BLaER1 treated with 17β-estradiol and CSF1 and Interleukin-3, amounts not matched to agents 10 nM and 100 nM (cell line): ENCODE data around the gene PER3.

Experiments
- H3K27ac ChIP-seq, 11 experiments: shearing (Covaris generic); formaldehyde crosslinking; 2 replicates each; pipeline ENCODE4 v1.8.1; 2022
- H3K27me3 ChIP-seq, 11 experiments: shearing (Covaris generic); formaldehyde crosslinking; 2 replicates each; pipeline ENCODE4 v1.8.1; 2022
- H3K36me3 ChIP-seq, 11 experiments: shearing (Covaris generic); formaldehyde crosslinking; 2 replicates each; pipeline ENCODE4 v1.8.1; 2022
- H3K4me1 ChIP-seq, 10 experiments: shearing (Covaris generic); formaldehyde crosslinking; 2 replicates each; pipeline ENCODE4 v1.8.1; 2022
- H3K4me2 ChIP-seq, 11 experiments: shearing (Covaris generic); formaldehyde crosslinking; 2 replicates each; pipeline ENCODE4 v1.8.1; 2022
- H3K4me3 ChIP-seq, 10 experiments: shearing (Covaris generic); formaldehyde crosslinking; 2 replicates each; pipeline ENCODE4 v1.8.1; 2022
- H3K9ac ChIP-seq, 11 experiments: shearing (Covaris generic); formaldehyde crosslinking; 2 replicates each; pipeline ENCODE4 v1.8.1; 2022
- H3K9me3 ChIP-seq, 11 experiments: shearing (Covaris generic); formaldehyde crosslinking; replicated peaks in 1 of 11; 2 replicates each; pipeline ENCODE4 v1.8.1; 2022
- H4K20me1 ChIP-seq, 11 experiments: shearing (Covaris generic); formaldehyde crosslinking; 2 replicates each; pipeline ENCODE4 v1.8.1; 2022
- Cebpa-rat ChIP-seq, 11 experiments: shearing (Covaris generic); IDR thresholded peaks; 2 replicates each; pipeline ENCODE4 v1.8.1; 2022

PER3 gene

DNA sequence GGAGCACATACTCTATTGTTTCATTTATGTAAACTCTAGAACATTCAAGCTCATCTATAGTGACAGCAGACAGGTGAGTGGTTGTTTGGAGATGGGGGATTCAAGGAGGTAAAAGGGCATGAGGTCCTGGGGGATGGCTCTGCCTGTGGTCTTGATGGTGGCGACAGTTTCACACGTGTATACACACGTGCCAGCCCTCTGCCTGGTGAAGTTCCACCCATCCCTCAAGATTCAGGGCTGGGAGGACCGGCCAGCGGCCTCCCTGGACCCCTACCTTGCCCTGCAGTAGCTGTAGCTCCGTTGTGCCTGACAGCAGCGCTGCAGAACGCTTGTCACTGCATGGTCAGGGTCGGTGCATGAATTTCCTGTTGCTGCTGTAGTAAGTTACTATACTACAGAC lies 107.7 kb downstream of the PER3 start:
- H4K20me1 ChIP-seq: no peaks in the 10 kb centered on the region
- no peak for TF ChIP-seq Cebpa-rat (IDR thresholded peaks at IDR 0.05)
- no peaks in the 10 kb centered on the region for H3K9me3 ChIP-seq
- no peak overlapping the region for H3K9ac ChIP-seq
- no peak overlapping the region for H3K4me3 ChIP-seq
- no peak overlapping the region for H3K4me2 ChIP-seq
- H3K4me1 ChIP-seq: peaks cover 0 to 1% (median 0%) of the 10 kb centered on the region in 10 experiments; a peak in 3 of 20 replicates
- no peaks in the 10 kb centered on the region for H3K27me3 ChIP-seq
- no peaks in the 10 kb centered on the region for H3K36me3 ChIP-seq
- no peak overlapping the region for H3K27ac ChIP-seq

DNA sequence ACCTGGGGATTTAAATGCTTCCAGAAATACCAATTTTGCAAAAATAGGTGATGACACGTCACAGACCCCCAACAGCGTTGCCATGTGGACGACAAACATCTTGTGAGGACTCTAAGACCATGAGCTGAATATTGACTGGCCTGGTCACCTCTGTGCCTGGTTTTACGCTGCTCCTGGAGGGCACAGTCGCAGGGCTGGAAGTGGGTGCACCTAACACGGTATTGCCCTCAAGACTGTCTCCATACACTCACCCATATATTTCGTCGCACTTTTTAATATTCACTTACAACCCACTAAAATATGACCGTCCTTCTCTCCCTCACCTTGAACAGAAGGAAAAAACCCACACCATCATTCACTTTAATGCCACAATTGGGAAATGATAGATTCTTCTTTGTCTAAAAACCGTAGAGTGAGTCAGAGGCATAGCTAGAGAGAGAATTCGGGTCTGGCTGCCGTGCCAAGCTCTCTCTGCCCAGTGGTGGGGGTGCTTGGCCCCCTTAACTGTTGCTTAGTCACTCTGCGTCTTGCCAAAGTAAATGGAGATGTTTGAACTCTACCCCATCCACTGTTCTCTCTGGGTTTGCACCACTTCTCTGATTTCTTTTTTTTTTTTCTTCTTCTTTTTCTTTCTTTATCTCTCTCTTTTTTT lies 109.6 kb downstream of the PER3 start:
- TF ChIP-seq Cebpa-rat (IDR thresholded peaks at IDR 0.05): no peak
- no peak overlapping the region for H3K4me3 ChIP-seq
- H3K4me1 ChIP-seq: no peaks in the 10 kb centered on the region
- no peaks in the 10 kb centered on the region for H3K9me3 ChIP-seq
- H4K20me1 ChIP-seq: no peaks in the 10 kb centered on the region
- H3K36me3 ChIP-seq: no peaks in the 10 kb centered on the region
- H3K27ac ChIP-seq: no peak overlapping the region
- no peak overlapping the region for H3K9ac ChIP-seq
- no peak overlapping the region for H3K4me2 ChIP-seq
- no peaks in the 10 kb centered on the region for H3K27me3 ChIP-seq
